ENCODE data around the gene POLR1G.
"Not testable (repeated sequence)": the region's sequence is repeated elsewhere in the genome, so short reads cannot be mapped to it uniquely, and the experiment has no call there.

Gene POLR1G

DNA sequence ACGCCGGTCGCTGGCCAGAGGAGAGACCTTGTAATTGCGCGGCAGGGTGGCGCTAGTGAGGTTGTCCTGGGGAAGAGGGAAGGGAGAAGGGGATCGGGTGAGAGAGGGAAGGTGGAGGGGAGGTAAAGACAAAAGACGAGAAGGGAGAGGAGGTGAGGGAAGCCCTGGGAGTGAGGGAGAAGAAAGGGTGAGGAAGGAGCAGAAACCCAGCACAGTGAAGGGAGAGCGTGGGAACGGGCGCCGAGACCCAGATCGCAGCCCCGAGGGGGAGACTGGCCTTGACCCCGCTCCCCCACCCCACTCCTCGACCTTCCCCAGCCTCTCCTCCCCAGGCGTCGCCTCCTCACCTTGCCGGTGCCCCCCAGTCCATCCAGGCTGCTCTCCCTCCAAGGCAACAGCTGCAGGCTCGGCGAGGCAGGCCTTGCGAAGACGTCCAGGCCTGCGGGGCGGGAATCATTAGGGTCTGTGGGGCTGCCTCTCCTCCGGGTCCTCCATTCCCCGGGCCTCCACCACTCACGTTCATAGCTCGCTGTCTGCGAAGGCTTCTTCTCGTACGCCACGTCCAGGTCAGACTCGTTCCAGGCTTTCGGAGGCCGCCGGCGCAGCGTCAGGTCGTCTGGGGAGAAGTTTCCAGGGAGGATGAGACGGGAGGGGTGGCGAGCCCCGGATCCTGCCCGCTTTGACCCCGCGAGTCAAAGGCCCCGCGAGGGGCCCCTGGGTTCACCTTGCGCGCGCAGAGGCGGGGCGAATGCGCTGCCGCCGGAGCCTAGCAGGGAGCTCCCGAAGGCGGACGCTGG is 10.4 kb upstream of the POLR1G start:
- no peak for DNase-seq (ENCODE audit: low spot score)

DNA sequence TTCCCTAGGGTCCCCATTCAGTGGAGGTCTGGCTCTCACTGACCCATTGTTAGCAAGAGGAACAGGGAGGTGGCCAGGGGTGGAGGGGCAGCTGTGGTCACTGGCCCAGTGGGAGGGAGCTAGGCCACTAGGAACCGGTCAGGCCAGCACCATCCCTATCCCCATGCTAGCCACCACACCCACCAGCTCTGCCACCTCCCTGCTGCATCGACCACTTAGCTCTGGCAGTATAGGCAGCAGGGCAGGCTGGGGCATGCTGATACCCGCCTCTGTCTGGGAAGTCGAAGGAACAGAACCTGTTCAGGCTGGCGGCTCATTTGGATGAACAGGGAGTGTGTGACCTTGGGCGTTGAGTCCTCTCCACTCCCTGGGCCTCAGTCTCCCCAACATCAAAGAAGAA is 6.3 kb upstream of the POLR1G start:
- DNase-seq (ENCODE audit: low spot score) = no peak

DNA sequence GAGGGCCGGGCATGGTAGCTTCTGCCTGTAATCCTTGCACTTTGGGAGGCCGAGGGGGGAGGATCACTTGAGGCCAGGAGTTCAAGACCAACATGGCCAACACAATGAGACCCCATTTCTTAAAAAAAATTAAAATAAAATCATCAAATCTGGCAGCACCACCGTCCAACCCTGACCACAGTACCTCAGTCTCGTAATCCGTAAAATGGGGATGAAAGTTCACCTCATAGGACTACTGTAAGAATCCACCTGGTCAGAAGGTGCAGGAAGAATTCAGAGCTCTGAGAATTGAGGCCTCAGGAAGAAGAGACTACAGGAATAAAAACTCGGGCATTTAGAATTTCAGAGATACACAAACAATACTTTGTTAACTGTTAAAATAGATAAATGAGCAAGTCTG is 4.6 kb upstream of the POLR1G start:
- no peak for DNase-seq (ENCODE audit: low spot score)

DNA sequence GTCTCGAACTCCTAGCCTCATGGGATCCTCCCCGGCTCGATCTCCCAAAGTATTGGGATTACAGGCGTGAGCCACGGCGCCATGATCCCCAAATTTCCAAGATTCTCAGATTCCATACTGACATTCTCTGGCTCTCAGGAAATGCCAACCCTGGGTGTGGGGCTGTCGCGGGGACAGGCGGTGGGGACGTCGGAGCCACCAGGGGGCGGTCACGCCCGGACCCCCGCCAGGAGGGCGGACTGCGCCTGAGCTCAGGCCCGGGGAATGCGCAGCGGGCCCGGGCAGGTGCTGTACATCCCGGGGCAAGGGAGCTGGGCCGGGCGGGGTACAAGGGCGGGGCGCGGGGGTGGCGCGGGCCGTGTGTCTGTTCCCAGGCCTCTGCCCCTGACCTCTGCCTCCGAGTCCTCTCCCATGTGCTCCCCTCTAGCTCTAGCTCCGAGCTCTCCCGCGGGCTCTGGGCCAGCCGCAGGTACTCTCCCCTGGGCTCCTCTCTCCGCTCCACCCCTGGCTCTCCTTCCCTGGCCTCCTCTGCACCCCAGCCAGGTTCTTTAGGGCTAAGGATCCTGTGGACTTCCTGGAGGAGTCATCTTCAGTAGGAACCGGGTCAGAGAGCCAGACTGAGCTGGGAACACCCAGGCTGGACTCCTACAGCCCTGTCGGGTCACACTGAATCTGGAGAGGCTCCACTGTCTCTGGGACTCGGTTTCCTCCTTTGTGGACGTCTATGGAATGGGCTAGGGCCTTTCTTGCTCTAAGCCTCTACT is 4.0 kb upstream of the POLR1G start:
- DNase-seq (ENCODE audit: low spot score) = no peak

DNA sequence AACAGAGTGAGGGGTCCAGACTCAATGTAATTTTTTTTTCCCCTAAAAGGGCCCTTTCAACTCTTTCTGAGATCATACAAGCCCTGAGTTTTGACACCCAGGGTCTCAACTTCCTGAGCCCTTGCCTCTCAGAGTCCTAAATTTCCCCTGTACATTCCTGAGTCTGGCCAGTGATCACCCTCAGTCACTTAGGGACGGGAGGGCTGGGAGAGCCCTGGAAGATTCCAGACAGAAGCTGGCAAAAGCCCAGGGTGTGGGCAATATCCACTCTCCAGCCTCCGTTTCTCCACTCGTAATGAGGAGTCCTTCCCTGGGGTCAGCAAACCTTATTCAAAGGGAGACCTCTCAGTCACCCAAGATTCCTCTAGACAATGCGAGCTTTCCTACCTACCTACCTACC is 3.2 kb upstream of the POLR1G start:
- DNase-seq (ENCODE audit: low spot score) = no peak

DNA sequence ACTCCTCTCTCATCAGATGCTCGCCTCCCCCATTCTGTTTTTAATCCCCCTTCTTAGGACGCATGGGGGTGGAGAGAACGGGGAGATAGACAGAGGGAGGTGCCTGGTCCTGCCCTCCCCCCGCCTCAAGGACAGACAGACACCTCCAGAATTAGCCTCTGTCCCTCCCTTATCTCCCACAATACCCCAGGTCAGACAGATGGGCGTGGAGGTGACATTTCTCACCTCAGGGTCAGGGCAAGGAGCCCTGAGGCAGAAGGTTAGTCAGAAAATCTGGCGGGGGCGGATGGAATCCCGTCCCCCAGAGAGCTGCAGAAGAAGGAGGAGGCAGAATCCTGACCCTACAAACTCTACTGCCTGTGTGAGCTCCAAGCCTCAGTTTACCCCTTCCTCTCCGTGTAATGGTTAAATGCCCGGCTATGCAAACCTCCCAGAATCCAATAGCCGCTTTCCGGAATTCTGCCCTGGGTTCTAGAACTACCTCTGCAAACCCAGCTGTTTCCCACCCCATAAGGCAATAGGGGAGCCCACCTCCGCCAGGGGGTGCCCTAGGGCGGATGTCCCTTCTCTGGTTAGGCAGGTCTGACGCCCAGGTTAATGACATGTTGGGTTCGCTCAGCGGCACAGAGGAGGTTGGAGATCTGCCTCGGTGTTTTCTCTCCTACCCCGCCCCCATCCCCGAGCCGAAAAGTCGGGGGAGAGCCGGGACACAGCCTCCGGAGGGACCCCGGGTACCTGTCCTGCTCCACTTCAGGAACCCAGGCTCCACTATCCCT is 2.5 kb upstream of the POLR1G start:
- DNase-seq (ENCODE audit: low spot score) = no peak

DNA sequence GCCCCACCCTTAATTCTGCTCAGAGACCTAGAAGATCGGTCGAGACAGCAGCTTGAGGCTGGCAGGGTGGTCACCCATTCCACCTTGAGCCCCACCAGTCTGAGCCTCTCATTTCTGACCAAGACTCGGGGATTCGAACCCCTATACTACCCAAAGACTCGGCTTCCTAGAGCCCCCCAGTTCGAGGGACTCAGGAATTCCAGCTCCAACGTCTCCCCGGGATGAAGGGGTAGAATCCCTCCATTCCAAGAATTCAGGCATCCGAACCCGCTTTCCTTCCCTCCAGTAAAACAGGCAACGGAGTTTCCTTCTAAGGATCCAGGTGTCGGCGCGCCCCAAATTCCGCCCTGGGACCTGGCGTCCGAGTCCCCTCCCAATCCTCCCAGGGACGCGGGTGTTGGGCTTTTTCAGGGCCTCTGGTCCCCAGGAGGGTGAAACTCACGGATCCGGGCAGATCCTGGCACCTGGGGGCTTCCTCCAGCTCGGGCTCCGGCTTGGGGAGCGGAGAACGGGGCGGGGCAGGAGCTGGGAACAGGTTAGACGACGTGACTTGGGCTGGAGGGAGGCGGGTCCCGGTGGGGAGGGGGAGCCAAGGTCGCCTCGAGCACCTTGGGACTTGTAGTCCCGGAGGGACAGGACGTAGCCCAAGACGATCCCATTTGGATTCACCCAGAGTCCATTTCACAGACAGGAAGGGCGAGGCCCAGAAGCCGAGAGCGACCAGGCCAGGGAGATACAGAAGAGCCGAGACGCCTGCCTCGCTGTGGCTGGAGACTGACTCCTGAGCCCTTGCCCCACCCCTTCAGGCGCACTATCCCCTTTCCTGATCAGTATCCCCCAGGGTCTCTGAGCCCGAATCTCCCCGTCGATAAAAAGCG is 1.6 kb upstream of the POLR1G start, which contains the start of gene PPP1R13L:
PPP1R13L (minus strand) TSS at position 513 of the 878 bp plus-strand sequence. CDS start 6,751 bp downstream, outside the sequence.
- DNase-seq (ENCODE audit: low spot score) = no peak

DNA sequence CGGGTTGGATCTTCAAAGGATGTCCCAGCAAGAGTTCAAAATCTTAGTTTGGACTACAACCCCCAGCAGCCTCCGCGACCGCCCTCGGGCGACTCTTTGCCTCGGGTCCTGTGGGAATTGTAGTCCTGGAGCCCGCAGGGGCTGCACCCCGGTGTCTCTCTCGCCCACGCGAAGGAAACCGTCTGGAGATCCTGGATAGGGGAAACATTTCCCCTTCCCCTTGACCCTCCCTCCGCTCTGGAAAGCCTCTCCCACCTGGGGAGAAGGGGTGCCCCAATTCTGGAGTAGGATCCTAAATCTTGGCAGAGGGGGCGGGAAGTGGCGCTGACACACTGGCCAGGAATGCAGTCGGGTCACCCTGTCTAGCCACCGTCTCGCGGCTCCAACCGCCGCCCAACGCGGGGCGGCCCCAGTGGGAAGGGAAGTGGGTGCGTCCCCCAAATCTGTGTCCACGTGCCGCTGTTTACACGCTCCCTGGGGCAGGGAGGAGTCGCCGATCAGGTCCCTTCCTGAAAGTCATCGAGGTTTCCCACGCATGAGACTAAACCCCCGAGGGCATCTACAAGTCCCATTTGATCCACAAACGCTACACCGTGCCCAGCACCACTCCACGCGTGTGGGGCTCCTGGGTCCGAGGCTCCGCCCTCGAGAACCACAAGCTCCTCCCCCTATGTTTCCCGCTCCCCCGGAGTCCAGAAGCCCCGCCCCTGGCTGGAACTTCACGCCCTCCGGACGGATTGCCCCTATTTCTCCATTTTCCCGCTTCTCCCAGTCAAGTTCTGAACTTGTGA is 814 bp upstream of the POLR1G start:
- DNase-seq (ENCODE audit: low spot score) = peak; percentile 86

DNA sequence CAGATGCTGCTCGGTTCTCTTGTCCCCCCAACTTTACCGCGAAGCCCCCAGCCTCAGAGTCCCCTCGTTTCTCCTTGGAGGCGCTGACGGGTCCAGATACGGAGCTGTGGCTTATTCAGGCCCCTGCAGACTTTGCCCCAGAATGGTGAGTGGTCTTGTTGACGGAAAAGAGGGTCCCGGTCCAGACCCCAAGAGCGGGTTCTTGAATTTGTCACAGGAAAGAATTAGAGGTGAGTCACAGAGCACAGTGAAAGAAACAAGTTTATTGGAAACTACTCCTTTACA is 589 bp downstream of the POLR1G start:
- no peak for DNase-seq (ENCODE audit: low spot score)

DNA sequence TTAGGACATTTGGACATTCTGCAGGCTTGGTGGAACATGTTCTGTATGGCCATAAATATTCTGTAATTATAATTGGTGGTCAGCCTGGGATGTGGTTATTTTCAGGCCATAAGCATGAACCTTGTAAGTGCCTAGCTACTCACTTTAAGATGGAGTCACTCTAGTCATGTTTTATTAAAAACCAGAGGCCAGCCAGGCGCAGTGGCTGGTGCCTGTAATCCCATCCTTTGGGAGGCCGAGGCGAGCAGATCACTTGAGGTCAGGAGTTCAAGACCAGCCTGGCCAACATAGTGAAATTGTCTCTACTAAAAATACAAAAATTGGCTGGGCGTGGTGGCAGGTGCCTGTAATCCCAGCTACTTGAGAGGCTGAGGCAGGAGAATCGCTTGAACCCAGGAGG is 1.1 kb downstream of the POLR1G start:
- DNase-seq (ENCODE audit: low spot score) = not testable (repeated sequence)

DNA sequence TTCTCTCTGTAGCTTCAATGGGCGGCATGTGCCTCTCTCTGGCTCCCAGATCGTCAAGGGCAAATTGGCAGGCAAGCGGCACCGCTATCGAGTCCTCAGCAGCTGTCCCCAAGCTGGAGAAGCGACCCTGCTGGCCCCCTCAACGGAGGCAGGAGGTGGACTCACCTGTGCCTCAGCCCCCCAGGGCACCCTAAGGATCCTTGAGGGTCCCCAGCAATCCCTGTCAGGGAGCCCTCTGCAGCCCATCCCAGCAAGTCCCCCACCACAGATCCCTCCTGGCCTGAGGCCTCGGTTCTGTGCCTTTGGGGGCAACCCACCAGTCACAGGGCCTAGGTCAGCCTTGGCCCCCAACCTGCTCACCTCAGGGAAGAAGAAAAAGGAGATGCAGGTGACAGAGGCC is 1.7 kb downstream of the POLR1G start:
- no peak for DNase-seq (ENCODE audit: low spot score)

DNA sequence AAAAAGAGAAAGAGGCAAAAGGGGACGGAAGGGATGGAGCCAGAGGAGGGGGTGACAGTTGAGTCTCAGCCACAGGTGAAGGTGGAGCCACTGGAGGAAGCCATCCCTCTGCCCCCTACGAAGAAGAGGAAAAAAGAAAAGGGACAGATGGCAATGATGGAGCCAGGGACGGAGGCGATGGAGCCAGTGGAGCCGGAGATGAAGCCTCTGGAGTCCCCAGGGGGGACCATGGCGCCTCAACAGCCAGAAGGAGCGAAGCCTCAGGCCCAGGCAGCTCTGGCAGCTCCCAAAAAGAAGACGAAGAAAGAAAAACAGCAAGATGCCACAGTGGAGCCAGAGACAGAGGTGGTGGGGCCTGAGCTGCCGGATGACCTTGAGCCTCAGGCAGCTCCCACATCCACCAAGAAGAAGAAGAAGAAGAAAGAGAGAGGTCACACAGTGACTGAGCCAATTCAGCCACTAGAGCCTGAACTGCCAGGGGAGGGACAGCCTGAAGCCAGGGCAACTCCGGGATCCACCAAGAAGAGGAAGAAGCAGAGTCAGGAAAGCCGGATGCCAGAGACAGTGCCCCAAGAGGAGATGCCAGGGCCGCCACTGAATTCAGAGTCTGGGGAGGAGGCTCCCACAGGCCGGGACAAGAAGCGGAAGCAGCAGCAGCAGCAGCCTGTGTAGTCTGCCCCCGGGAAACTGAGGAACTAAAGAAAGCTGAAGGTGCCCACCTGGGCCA is 2.5 kb downstream of the POLR1G start:
- DNase-seq (ENCODE audit: low spot score) = no peak

DNA sequence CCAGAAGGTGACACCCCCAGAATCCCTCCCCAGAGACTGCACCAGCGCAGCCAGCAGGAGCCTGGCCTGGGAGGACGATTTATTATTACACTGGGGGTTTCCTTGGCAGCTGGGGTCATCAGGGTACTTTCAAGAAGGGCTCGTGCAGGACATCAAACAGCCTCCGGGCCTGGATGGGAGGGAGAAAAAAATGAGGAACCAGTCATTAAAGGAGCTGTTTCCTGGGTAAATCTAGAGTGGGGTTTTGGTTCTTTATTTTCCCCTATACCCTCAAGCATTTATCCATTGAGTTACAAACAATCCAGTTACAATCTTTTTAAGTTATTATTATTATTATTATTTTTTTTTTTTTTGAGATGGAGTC is 3.1 kb downstream of the POLR1G start:
- no peak for DNase-seq (ENCODE audit: low spot score)

DNA sequence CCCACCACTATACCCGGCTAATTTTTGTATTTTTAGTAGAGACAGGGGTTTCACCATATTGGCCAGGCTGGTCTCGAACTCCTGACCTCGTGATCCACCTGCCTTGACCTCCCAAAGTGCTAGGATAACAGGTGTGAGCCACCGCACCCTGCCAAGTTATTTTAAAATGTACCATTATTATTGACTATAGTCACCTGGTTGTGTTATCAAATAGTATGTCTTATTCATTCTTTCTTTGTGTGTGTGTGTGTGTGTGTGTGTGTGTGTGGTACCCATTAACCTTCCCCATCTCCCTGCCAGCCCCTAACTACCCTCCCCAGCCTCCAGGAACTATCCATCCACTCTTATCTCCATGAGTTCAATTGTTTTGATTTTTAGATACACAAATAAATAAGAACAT is 3.9 kb downstream of the POLR1G start:
- DNase-seq (ENCODE audit: low spot score) = not testable (repeated sequence)

DNA sequence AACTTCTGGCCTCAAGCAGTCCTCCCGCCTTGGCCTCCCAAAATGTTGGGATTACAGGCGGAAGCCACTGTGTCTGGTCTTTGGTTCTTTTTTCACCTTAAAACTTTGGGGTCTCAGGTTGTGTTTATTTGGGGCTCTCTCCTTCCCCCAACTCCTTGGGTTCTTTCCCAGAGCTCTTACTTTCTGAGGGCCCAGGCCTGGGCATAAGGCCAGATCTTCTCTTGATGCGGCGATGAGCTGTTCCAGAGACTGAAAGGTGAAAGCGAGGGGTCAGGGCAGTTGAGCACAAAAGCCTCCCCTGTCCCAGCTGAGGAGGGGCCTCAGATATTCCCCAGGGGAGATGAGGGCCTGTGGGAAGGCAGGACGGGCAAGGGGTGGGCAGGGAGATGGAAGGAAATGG is 7.1 kb downstream of the POLR1G start:
- DNase-seq (ENCODE audit: low spot score) = no peak

DNA sequence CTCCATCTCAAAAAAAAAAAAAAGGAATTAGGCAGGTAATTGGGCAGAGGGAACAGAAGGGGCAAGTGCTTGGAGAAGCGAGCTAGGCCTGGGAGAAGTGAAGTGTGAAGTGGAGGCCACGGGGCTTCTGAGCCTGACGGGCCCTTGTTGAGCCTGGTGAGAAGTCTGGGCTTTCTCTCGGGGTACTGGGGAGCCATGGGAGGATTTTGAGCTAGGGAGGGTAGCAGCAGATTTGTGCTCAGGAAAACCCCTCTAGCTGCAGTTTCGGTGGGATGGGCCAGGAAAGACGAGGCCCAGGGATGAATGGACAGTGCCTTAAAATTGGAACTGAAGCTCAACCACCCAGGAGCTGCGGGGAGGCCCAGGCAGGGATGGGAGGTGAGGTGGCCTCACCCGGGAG is 8.0 kb downstream of the POLR1G start:
- no peak for DNase-seq (ENCODE audit: low spot score)

DNA sequence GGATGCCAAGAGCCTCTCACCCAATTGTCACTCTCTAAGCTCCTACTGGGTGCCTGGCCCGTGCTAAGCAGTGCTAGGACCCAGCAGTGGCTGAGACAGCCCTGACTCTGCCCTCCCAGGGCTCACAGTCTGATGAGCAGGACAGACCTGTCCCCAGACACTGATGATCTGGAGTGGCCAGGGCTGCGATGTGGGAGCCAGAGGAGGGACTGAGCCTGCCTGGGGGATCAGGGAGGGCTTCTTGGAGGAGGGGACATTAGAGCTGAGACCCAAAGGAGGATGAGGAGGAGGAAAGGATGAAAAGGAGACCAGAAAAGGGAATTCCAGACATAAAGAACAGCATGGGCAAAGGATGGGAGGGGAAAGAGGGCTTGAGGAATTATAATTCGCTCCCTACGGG is 10.7 kb downstream of the POLR1G start:
- DNase-seq (ENCODE audit: low spot score) = no peak

DNA sequence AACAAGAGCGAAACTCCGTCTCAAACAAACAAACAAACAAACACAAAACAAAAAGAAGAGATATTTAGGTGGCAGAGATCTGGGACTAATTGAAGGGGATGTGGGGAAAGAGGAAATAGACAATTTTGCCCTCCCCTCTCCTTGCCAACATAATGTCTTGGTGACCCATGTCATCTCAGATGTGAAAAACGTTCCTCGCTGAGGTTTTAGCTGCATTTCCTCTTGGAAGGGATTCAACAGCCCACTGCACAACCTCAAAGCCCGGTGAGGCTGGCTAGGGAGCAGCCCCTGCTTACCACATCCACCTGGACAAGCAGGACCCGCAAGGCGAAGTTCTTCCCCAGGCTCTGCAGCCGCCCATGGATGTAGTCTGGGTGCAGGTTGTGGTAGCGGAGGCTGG is 12.4 kb downstream of the POLR1G start:
- DNase-seq (ENCODE audit: low spot score) = no peak

DNA sequence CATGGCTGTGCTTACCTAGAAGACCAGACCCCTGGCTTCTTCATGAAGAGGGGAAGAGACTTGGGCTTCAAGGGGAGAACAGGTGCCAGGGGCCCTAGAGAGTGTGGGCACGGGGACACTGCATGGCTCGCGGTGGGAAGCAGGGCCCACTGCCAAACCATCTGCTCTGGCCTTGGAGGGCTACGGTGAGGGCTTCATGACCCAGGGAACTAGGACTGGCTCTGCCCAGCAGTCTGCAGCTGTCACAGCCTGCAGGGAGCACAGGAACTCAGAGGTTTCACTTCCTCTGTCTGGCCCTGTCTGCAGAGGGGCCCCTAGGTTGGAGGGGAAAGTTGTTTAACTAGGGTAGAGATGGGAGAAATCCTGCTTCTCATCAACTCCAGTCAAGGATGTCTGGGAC is 13.0 kb downstream of the POLR1G start:
- DNase-seq (ENCODE audit: low spot score) = peak; percentile 66

DNA sequence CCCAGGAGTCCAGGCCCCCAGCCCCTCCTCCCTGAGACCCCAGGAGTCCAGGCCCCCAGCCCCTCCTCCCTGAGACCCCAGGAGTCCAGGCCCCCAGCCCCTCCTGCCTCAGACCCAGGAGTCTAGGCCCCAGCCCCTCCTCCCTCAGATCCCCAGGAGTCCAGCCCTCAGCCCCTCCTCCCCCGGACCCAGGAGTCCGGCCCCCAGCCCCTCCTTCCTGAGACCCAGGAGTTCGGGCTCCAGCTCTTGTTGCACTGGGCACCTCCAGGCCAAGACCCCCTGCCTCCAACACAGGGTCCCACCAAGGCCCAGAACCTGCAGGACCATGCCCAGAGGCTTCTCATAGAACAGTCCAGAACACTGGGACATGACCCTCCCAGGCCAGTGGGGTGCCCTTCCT is 13.5 kb downstream of the POLR1G start:
- no peak for DNase-seq (ENCODE audit: low spot score)

DNA sequence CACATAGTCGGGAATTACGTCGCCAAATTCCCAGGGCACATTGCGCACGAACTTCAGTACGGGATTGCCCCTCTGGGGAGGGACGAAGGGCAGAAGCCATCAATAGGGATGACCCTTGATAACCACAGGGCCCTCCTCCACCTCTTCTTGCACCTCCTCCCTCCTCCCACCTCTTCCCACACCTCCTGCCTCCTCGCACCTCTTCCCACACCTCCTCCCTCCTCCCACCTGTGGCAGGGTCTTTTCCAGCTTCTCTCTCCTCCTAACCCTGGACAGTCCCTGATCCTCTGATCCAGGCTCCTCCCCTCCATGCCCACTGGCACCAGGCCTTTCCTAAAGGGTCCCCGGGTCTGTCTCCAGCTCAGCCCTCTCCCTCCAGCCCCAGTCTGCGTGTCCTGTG is 13.9 kb downstream of the POLR1G start:
- no peak for DNase-seq (ENCODE audit: low spot score)

Measured in globus pallidus (tissue), 1 donor.